Endothelial cell of umbilical vein (primary cell): ENCODE measurements around the gene STPG4.
"Not testable (repeated sequence)": the region's sequence is repeated elsewhere in the genome, so short reads cannot be mapped to it uniquely, and the experiment has no call there.

Experiments
- EZH2 ChIP-seq: IDR thresholded peaks from 2 replicates; pipeline ENCODE4 v1.6.1; 2012; ENCODE audit warnings: borderline replicate concordance, low read depth, mild to moderate bottlenecking, moderate library complexity, low read length, inconsistent platforms; ENCODE audit not compliant: severe bottlenecking
- GATA2 ChIP-seq: IDR thresholded peaks from 2 replicates; pipeline ENCODE4 v1.7.0; 2011; ENCODE audit warnings: low read depth, mild to moderate bottlenecking, moderate library complexity, mixed read lengths, low read length; ENCODE audit not compliant: insufficient read length, insufficient read depth
- JUN ChIP-seq: IDR thresholded peaks from 2 replicates; pipeline ENCODE4 v1.6.1; 2011; ENCODE audit warnings: borderline replicate concordance, low read depth; ENCODE audit not compliant: insufficient read length, insufficient read depth
- MYC ChIP-seq: IDR thresholded peaks from one replicate; pipeline ENCODE4 v1.6.1; 2011; ENCODE audit warnings: mild to moderate bottlenecking, low read depth, low read length
- POLR2A ChIP-seq: IDR thresholded peaks from 2 replicates; pipeline ENCODE4 v1.6.1; 2012; ENCODE audit warnings: low read depth, mild to moderate bottlenecking, control low read depth, low read length
- POLR2AphosphoS5 ChIP-seq: IDR thresholded peaks from 2 replicates; pipeline ENCODE4 v1.6.1; 2012; ENCODE audit warnings: low read depth, mild to moderate bottlenecking, control low read depth, low read length, moderate library complexity; ENCODE audit not compliant: insufficient read depth
- TF ChIP-seq, protein P1 (sequence below), 2 donors: IDR thresholded peaks; 1 replicate in 1 of 2; 2 replicates in 1 of 2; pipeline ENCODE4 v1.5.1; 2011; ENCODE audit warnings: low read length in 2 of 2, mild to moderate bottlenecking in 2 of 2, moderate library complexity in 2 of 2, control low read depth in 1 of 2, inconsistent platforms in 1 of 2, low read depth in 1 of 2; ENCODE audit not compliant: insufficient read depth in 1 of 2; ENCODE audit errors: extremely low read depth in 1 of 2
- TF ChIP-seq, protein P2 (sequence below): IDR thresholded peaks from 2 replicates; pipeline ENCODE4 v1.6.1; 2011; ENCODE audit not compliant: insufficient read depth, insufficient read length

DNA sequence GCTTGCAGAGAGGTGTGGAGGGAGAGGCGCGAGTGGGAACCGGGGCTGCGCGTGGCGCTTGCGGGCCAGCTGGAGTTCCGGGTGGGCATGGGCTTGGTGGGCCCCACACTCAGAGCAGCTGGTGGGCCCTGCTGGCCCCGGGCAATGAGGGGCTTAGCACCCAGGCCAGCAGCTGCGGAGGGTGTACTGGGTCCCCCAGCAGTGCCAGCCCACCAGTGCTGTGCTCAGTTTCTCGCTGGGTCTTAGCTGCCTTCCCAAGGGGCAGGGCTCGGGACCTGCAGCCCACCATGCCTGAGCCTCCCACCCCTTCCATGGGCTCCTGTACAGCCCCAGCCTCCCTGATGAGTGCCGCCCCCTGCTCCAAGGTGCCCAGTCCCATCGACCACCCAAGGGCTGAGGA is 55.4 kb downstream of the STPG4 start:
- TF ChIP-seq, protein P1, sequence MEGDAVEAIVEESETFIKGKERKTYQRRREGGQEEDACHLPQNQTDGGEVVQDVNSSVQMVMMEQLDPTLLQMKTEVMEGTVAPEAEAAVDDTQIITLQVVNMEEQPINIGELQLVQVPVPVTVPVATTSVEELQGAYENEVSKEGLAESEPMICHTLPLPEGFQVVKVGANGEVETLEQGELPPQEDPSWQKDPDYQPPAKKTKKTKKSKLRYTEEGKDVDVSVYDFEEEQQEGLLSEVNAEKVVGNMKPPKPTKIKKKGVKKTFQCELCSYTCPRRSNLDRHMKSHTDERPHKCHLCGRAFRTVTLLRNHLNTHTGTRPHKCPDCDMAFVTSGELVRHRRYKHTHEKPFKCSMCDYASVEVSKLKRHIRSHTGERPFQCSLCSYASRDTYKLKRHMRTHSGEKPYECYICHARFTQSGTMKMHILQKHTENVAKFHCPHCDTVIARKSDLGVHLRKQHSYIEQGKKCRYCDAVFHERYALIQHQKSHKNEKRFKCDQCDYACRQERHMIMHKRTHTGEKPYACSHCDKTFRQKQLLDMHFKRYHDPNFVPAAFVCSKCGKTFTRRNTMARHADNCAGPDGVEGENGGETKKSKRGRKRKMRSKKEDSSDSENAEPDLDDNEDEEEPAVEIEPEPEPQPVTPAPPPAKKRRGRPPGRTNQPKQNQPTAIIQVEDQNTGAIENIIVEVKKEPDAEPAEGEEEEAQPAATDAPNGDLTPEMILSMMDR (IDR thresholded peaks at IDR 0.05; ENCODE audit: extremely low read depth in 1 of 2, insufficient read depth in 1 of 2, low read depth in 1 of 2, low read length in 2 of 2), result not testable (repeated sequence)
- not testable (repeated sequence) for TF ChIP-seq EZH2, JUN, POLR2AphosphoS5, POLR2A, MYC, GATA2
- TF ChIP-seq, protein P2, sequence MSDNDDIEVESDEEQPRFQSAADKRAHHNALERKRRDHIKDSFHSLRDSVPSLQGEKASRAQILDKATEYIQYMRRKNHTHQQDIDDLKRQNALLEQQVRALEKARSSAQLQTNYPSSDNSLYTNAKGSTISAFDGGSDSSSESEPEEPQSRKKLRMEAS, result not testable (repeated sequence)
